ENCODE results near the gene USP17L20.
"Not testable (repeated sequence)": the region's sequence is repeated elsewhere in the genome, so short reads cannot be mapped to it uniquely, and the experiment has no call there.

Gene USP17L20

GRCh38 chr4:9257824-9258223 lies at the start of gene USP17L20:
Gene USP17L20 (plus strand): TSS chr4:9258124. CDS start chr4:9258124, 0 bp downstream.
- not testable (repeated sequence) for DNase-seq

GRCh38 chr4:9210357-9210756 lies 47.6 kb upstream of the USP17L20 start, which contains the start of gene USP17L10:
Gene USP17L10 (plus strand): TSS chr4:9210657. CDS start chr4:9210657, 0 bp downstream.
- not testable (repeated sequence) for DNase-seq

DNA sequence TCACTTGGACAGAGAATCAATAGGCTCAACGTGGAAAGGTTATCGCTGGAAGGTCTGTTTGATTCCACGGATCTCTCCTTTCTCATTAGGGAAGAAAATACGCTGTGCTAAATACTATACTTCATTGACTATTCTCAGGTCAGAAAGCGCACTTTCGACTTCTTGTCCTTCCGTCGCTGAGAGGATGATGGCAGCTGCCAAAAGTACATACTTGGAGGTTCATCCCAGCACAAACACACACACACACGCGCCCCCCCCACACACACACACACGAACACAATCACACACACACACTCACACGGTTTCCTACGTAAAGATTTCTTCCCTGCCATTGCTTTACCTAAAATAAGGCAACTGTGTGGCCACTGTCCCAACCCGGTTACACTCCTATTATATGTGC lies 43.2 kb upstream of the USP17L20 start:
- not testable (repeated sequence) for DNase-seq

DNA sequence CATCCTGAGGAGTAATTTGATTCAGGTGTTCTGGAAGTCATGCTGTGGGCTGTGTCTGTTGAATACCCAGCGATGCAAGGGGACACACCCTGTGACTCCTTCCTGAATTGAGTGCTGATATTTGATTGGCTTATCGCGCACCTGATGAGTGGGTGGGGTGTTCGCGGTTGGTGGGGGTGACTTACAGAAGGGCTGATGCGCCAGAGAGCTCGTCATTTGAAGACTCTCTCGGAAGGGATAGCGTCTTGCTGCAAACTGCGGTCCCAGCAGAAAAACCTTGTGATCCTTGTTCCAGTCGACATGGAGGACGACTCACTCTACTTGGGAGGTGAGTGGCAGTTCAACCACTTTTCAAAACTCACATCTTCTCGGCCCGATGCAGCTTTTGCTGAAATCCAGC lies 42.8 kb upstream of the USP17L20 start, which contains the start of gene USP17L11:
Gene USP17L11 (plus strand): TSS at position 301 of the 400 bp plus-strand sequence. CDS start 0 bp downstream, at position 301.
- DNase-seq = not testable (repeated sequence)

DNA sequence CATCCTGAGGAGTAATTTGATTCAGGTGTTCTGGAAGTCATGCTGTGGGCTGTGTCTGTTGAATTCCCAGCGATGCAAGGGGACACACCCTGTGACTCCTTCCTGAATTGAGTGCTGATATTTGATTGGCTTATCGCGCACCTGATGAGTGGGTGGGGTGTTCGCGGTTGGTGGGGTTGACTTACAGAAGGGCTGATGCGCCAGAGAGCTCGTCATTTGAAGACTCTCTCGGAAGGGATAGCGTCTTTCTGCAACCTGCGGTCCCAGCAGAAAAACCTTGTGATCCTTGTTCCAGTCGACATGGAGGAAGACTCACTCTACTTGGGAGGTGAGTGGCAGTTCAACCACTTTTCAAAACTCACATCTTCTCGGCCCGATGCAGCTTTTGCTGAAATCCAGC lies 38.1 kb upstream of the USP17L20 start, which contains the start of gene USP17L12:
Gene USP17L12 (plus strand): TSS at position 301 of the 400 bp plus-strand sequence. CDS start 0 bp downstream, at position 301.
- not testable (repeated sequence) for DNase-seq

- DNase-seq = not testable (repeated sequence)
Measured at GRCh38 chr4:9224596-9224995, 33.3 kb upstream of the USP17L20 start, which contains the start of gene USP17L13. Gene USP17L13 (plus strand): TSS chr4:9224896. CDS start chr4:9224896, 0 bp downstream.

DNA sequence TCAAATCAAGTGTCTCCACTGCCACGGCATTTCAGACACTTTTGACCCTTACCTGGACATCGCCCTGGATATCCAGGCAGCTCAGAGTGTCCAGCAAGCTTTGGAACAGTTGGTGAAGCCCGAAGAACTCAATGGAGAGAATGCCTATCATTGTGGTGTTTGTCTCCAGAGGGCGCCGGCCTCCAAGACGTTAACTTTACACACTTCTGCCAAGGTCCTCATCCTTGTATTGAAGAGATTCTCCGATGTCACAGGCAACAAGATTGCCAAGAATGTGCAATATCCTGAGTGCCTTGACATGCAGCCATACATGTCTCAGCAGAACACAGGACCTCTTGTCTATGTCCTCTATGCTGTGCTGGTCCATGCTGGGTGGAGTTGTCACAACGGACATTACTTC lies 27.7 kb upstream of the USP17L20 start:
- not testable (repeated sequence) for DNase-seq

- not testable (repeated sequence) for DNase-seq
Measured at GRCh38 chr4:9234085-9234484, 23.8 kb upstream of the USP17L20 start, which contains the start of gene USP17L15. Gene USP17L15 (plus strand): TSS chr4:9234385. CDS start chr4:9234385, 0 bp downstream.

DNA sequence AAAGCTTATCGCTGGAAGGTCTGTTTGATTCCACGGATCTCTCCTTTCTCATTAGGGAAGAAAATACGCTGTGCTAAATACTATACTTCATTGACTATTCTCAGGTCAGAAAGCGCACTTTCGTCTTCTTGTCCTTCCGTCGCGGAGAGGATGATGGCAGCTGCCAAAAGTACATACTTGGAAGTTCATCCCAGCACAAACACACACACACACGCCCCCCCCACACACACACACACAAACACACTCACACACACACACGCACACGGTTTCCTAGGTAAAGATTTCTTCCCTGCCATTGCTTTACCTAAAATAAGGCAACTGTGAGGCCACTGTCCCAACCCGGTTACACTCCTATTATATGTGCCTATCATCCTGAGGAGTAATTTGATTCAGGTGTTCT lies 19.5 kb upstream of the USP17L20 start:
- DNase-seq = not testable (repeated sequence)

GRCh38 chr4:9243579-9243978 lies 14.3 kb upstream of the USP17L20 start, which contains the start of gene USP17L17:
Gene USP17L17 (plus strand): TSS chr4:9243879. CDS start chr4:9243879, 0 bp downstream.
- DNase-seq = not testable (repeated sequence)

- peak; percentile 18 for DNase-seq
Measured at GRCh38 chr4:9247953-9248680, 9.8 kb upstream of the USP17L20 start, which contains the start of gene USP17L18. Gene USP17L18 (plus strand): TSS chr4:9248630. CDS start chr4:9248630, 0 bp downstream.

DNA sequence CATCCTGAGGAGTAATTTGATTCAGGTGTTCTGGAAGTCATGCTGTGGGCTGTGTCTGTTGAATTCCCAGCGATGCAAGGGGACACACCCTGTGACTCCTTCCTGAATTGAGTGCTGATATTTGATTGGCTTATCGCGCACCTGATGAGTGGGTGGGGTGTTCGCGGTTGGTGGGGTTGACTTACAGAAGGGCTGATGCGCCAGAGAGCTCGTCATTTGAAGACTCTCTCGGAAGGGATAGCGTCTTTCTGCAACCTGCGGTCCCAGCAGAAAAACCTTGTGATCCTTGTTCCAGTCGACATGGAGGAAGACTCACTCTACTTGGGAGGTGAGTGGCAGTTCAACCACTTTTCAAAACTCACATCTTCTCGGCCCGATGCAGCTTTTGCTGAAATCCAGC lies 4.8 kb upstream of the USP17L20 start, which contains the start of gene USP17L19:
Gene USP17L19 (plus strand): TSS at position 301 of the 400 bp plus-strand sequence. CDS start 0 bp downstream, at position 301.
- not testable (repeated sequence) for DNase-seq

- not testable (repeated sequence) for DNase-seq
Measured at GRCh38 chr4:9262572-9262971, 4.6 kb downstream of the USP17L20 start, which contains the start of gene USP17L21. Gene USP17L21 (plus strand): TSS chr4:9262872. CDS start chr4:9262872, 0 bp downstream.

DNA sequence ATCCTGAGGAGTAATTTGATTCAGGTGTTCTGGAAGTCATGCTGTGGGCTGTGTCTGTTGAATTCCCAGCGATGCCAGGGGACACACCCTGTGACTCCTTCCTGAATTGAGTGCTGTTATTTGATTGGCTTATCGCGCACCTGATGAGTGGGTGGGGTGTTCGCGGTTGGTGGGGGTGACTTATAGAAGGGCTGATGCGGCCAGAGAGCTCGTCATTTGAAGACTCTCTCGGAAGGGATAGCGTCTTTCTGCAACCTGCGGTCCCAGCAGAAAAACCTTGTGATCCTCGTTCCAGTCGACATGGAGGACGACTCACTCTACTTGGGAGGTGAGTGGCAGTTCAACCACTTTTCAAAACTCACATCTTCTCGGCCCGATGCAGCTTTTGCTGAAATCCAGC lies 9.4 kb downstream of the USP17L20 start, which contains the start of gene USP17L22:
Gene USP17L22 (plus strand): TSS at position 301 of the 400 bp plus-strand sequence. CDS start 0 bp downstream, at position 301.
- not testable (repeated sequence) for DNase-seq

- not testable (repeated sequence) for DNase-seq
Measured at GRCh38 chr4:9271719-9272118, 13.8 kb downstream of the USP17L20 start.

Data from right forelimb (tissue), 1 donor.